NCI-H2227 (cell line): ENCODE results near the gene USP24.

Experiments used
- DNase-seq: peaks from one replicate; lab custom pipeline; 2025; ENCODE audit not compliant: unreplicated experiment; lab: John Stamatoyannopoulos, UW

Gene USP24

GRCh38 chr1:55055951-55056631, 159.1 kb downstream of the USP24 start:
- no peak for DNase-seq

GRCh38 chr1:55055084-55055882, 159.9 kb downstream of the USP24 start:
- DNase-seq = no peak

- no peak for DNase-seq
These were observed 160.8 kb downstream of the USP24 start for GRCh38 chr1:55054396-55054795.

GRCh38 chr1:55053265-55053954, 161.8 kb downstream of the USP24 start:
- DNase-seq = no peak

- DNase-seq = no peak
These were observed 162.7 kb downstream of the USP24 start for GRCh38 chr1:55052221-55053142.

- no peak for DNase-seq
These were observed 163.5 kb downstream of the USP24 start for GRCh38 chr1:55051621-55052020.

GRCh38 chr1:55051169-55051568, 164.0 kb downstream of the USP24 start:
- no peak for DNase-seq

GRCh38 chr1:55050283-55050682, 164.9 kb downstream of the USP24 start:
- DNase-seq = no peak

- no peak for DNase-seq
These were observed 165.3 kb downstream of the USP24 start for GRCh38 chr1:55049914-55050278.

- no peak for DNase-seq
These were observed 165.8 kb downstream of the USP24 start for GRCh38 chr1:55049271-55049913.

- no peak for DNase-seq
These were observed 166.5 kb downstream of the USP24 start for GRCh38 chr1:55048453-55049270.

- DNase-seq = no peak
These were observed 167.6 kb downstream of the USP24 start for GRCh38 chr1:55047611-55048010.

- DNase-seq = no peak
These were observed 168.3 kb downstream of the USP24 start for GRCh38 chr1:55046871-55047270.

GRCh38 chr1:55045430-55045829, 169.7 kb downstream of the USP24 start:
- DNase-seq = no peak

GRCh38 chr1:55044617-55045397, 170.4 kb downstream of the USP24 start:
- DNase-seq = no peak

- no peak for DNase-seq
These were observed 171.4 kb downstream of the USP24 start for GRCh38 chr1:55043726-55044125.

GRCh38 chr1:55043011-55043410, 172.2 kb downstream of the USP24 start:
- DNase-seq = no peak

- DNase-seq = no peak
These were observed 173.6 kb downstream of the USP24 start for GRCh38 chr1:55041613-55042012.
